MCF 10A (cell line): ENCODE data around the gene SRGAP3. TPM values are rescaled to one million over a fixed set of nuclear protein-coding genes. Genes with fewer than 3 reads are reported as not detected.

Experiments
- BruUV-seq: library from RNA; stranded (reverse); fragments of 400-500 nt; replicated peaks from 2 replicates; lab custom pipeline; 2021; lab: Mats Ljungman, UMichigan
- CTCF ChIA-PET: fragments of 300-600 bp; sonication (Branson Sonifier 250); formaldehyde crosslinking; extraction: SDS; loops from one replicate; lab custom pipeline; 2021; ENCODE audit warnings: antibody characterized with exemption, inconsistent platforms; lab: Yijun Ruan, JAX
- POLR2A ChIA-PET: fragments of 300-600, 350-650 bp; sonication (Branson Sonifier 250); formaldehyde crosslinking; extraction: SDS; loops from one replicate; lab custom pipeline; 2020; ENCODE audit warnings: antibody characterized with exemption, inconsistent platforms; lab: Yijun Ruan, JAX
- DNase-seq: peaks from one replicate; pipeline ENCODE4 v3.0.0-alpha.2; 2018; ENCODE audit not compliant: unreplicated experiment
- H3K27ac Mint-ChIP-seq: one replicate; pipeline ENCODE4 v1.8.0; 2022; ENCODE audit warnings: mild to moderate bottlenecking, low read depth, mixed read lengths; ENCODE audit not compliant: unreplicated experiment
- H3K27me3 Mint-ChIP-seq: one replicate; pipeline ENCODE4 v1.8.0; 2022; ENCODE audit warnings: mixed read lengths; ENCODE audit not compliant: insufficient read depth, unreplicated experiment
- H3K36me3 Mint-ChIP-seq: one replicate; pipeline ENCODE4 v1.8.0; 2022; ENCODE audit warnings: mild to moderate bottlenecking, moderate library complexity, mixed read lengths; ENCODE audit not compliant: insufficient read depth, unreplicated experiment
- H3K4me1 Mint-ChIP-seq: one replicate; pipeline ENCODE4 v1.8.0; 2022; ENCODE audit warnings: mixed read lengths; ENCODE audit not compliant: insufficient read depth, unreplicated experiment
- H3K4me3 Mint-ChIP-seq: one replicate; pipeline ENCODE4 v1.8.0; 2022; ENCODE audit warnings: mild to moderate bottlenecking, moderate library complexity, mixed read lengths; ENCODE audit not compliant: unreplicated experiment
- H3K9me3 Mint-ChIP-seq: one replicate; pipeline ENCODE4 v1.8.0; 2022; ENCODE audit warnings: mixed read lengths; ENCODE audit not compliant: unreplicated experiment
- CTCF ChIP-seq: fragments of 200-600 bp; IDR thresholded peaks from one replicate; pipeline ENCODE4 v1.8.0; 2022; ENCODE audit warnings: antibody characterized with exemption, mild to moderate bottlenecking; ENCODE audit not compliant: unreplicated experiment
- intact Hi-C: fragments of 100-400 bp; cut with micrococcal nuclease; formaldehyde crosslinking; loops from 2 replicates; pipeline ENCODE4 v1.14.1; 2022
- total RNA-seq: library from RNA; stranded (reverse); gene quantifications from 2 replicates; pipeline ENCODE4 v1.2.3, GENCODE V29; 2022

SRGAP3 gene
- total RNA-seq, 1 experiment from 2014 or later: 19.8 TPM

- TF ChIP-seq CTCF: no peak
- POLR2A ChIA-PET: no interaction called here
- Mint-ChIP-seq H3K36me3 (no peaks in the 10 kb centered on the region), H3K27ac (no peak overlapping the region), H3K27me3 (no peaks in the 10 kb centered on the region), H3K4me3 (no peak overlapping the region), H3K9me3 (peaks cover 13% of the 10 kb centered on the region), H3K4me1 (peaks cover 25% of the 10 kb centered on the region)
- no peak for DNase-seq
- BruUV-seq: no TSS peak
- intact Hi-C loops: no loop called here
- CTCF ChIA-PET: no interaction called here
These were observed 110.1 kb downstream of the SRGAP3 start for GRCh38 chr3:9139366-9139765.

- no peak for TF ChIP-seq CTCF
- CTCF ChIA-PET: no interaction called here
These were observed 111.8 kb downstream of the SRGAP3 start for GRCh38 chr3:9137676-9138075.

GRCh38 chr3:9136746-9137465 is 112.5 kb downstream of the SRGAP3 start:
- no peak overlapping the region for H3K27ac Mint-ChIP-seq
- peaks cover 7% of the 10 kb centered on the region for H3K9me3 Mint-ChIP-seq
- H3K4me3 Mint-ChIP-seq: no peak overlapping the region
- no peak for DNase-seq
- peaks cover 10% of the 10 kb centered on the region for H3K4me1 Mint-ChIP-seq
- H3K27me3 Mint-ChIP-seq: no peaks in the 10 kb centered on the region
- POLR2A ChIA-PET: interaction anchor here (0.8 to 1.5 kb wide), 3 partner anchors 18 to 55 kb away, joined by 3 read pairs; no protein-coding TSS in a partner anchor
- CTCF ChIA-PET: interaction anchor here (0.6 kb wide), 1 partner anchor 168 kb away, joined by 3 read pairs; no protein-coding TSS in a partner anchor
- no peaks in the 10 kb centered on the region for H3K36me3 Mint-ChIP-seq
- BruUV-seq: no TSS peak
- no peak for TF ChIP-seq CTCF
- intact Hi-C loops: no loop called here

More at GRCh38 chr3:9137676-9138075, 111.8 kb downstream of the SRGAP3 start:
- POLR2A ChIA-PET: interaction anchor here (0.5 to 1.5 kb wide), 3 partner anchors 19 to 55 kb away, joined by 3 read pairs; no protein-coding TSS in a partner anchor
- Mint-ChIP-seq H3K4me3 (no peak overlapping the region), H3K27ac (no peak overlapping the region), H3K9me3 (peaks cover 7% of the 10 kb centered on the region), H3K4me1 (peaks cover 17% of the 10 kb centered on the region), H3K36me3 (no peaks in the 10 kb centered on the region), H3K27me3 (no peaks in the 10 kb centered on the region)
- no peak for DNase-seq
- no TSS peak for BruUV-seq
- intact Hi-C loops: no loop called here

DNA sequence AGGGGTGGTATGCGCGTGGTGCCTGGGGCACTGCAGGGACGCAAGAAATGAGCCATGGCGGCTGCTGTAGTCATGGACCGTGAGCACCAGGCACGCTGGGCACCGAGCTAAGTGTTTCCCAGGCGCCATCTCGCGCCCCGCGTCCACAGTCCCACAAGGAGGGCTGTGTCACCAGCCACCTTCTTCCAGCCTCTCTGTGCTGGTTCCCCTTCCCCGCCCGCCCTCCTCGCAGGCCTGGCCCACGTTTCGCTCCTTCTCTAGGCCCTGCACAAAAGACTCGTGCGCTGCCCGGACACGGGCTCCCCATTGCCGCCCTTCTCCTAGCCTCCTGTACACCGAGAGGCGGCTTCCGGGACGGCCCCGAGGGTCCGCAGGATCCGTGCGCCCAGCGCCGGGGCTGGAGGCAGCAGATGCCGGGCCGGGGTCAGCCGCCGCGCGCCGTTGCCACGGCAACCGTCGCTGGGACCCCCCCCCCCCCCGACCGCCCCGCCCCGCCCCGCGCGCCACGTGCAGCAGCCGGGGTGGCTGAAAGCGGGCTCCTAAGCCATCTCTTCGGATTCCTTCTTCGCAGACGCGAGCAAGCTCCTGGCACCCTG is 113.4 kb downstream of the SRGAP3 start:
- peaks cover 4% of the 10 kb centered on the region for H3K4me1 Mint-ChIP-seq

More for the DNA sequence above, 113.4 kb downstream of the SRGAP3 start:
- no peak for DNase-seq
- H3K4me3 Mint-ChIP-seq: no peak overlapping the region
- H3K27ac Mint-ChIP-seq: no peak overlapping the region
- no peaks in the 10 kb centered on the region for H3K36me3 Mint-ChIP-seq
- ChIA-PET POLR2A (no interaction called here), CTCF (interaction anchor here (0.6 kb wide), 1 partner anchor 20 kb away, joined by 3 read pairs; no protein-coding TSS in a partner anchor)
- intact Hi-C loops: no loop called here
- no TSS peak for BruUV-seq
- H3K9me3 Mint-ChIP-seq: peaks cover 7% of the 10 kb centered on the region
- H3K27me3 Mint-ChIP-seq: no peaks in the 10 kb centered on the region
- no peak for TF ChIP-seq CTCF
